ENCODE measurements around the gene MAP3K9. TPM values are rescaled to one million over a fixed set of nuclear protein-coding genes. Genes with fewer than 3 reads are reported as not detected.

Gene MAP3K9
- polyA plus RNA-seq, 1 experiment = 0.24 TPM

GRCh38 chr14:70711451-70711850, 97.9 kb downstream of the MAP3K9 start:
- H3K27ac ChIP-seq (ENCODE audit: low read depth, low read length) = no peak overlapping the region
- no peak for TF ChIP-seq CTCF (IDR thresholded peaks at IDR 0.05; ENCODE audit: low read depth, low read length)
- H3K9me3 ChIP-seq (ENCODE audit: control insufficient read depth, insufficient read depth, low read length) = no peaks in the 10 kb centered on the region
- no peak for DNase-seq (ENCODE audit: low read depth, low spot score)
- ChIA-PET POLR2A (no interaction called here), CTCF (interaction anchor here (1.0 kb wide), 1 partner anchor 89 kb away, joined by 5 read pairs; no protein-coding TSS in a partner anchor)
- no peak overlapping the region for H3K4me3 ChIP-seq (ENCODE audit: low read depth, low read length)
- H3K27me3 ChIP-seq (ENCODE audit: control insufficient read depth, insufficient read depth, low read length) = peaks cover 15% of the 10 kb centered on the region

- CTCF ChIA-PET = no interaction called here
- DNase-seq (ENCODE audit: low read depth, low spot score) = no peak
- H3K27ac ChIP-seq (ENCODE audit: low read depth, low read length) = no peak overlapping the region
- H3K27me3 ChIP-seq (ENCODE audit: control insufficient read depth, insufficient read depth, low read length) = peaks cover 15% of the 10 kb centered on the region
- TF ChIP-seq CTCF (IDR thresholded peaks at IDR 0.05; ENCODE audit: low read depth, low read length) = no peak
- no peak overlapping the region for H3K4me3 ChIP-seq (ENCODE audit: low read depth, low read length)
- POLR2A ChIA-PET = no interaction called here
- no peaks in the 10 kb centered on the region for H3K9me3 ChIP-seq (ENCODE audit: control insufficient read depth, insufficient read depth, low read length)
Observed at GRCh38 chr14:70709726-70710382, 99.5 kb downstream of the MAP3K9 start.

GRCh38 chr14:70708717-70709570, 100.4 kb downstream of the MAP3K9 start:
- peaks cover 15% of the 10 kb centered on the region for H3K27me3 ChIP-seq (ENCODE audit: control insufficient read depth, insufficient read depth, low read length)
- POLR2A ChIA-PET = no interaction called here
- DNase-seq (ENCODE audit: low read depth, low spot score) = no peak
- no peak overlapping the region for H3K4me3 ChIP-seq (ENCODE audit: low read depth, low read length)
- H3K27ac ChIP-seq (ENCODE audit: low read depth, low read length) = no peak overlapping the region
- H3K9me3 ChIP-seq (ENCODE audit: control insufficient read depth, insufficient read depth, low read length) = no peaks in the 10 kb centered on the region
- CTCF ChIA-PET = no interaction called here
- no peak for TF ChIP-seq CTCF (IDR thresholded peaks at IDR 0.05; ENCODE audit: low read depth, low read length)

- no peak for DNase-seq (ENCODE audit: low read depth, low spot score)
- ChIA-PET POLR2A (no interaction called here), CTCF (no interaction called here)
- H3K27ac ChIP-seq (ENCODE audit: low read depth, low read length) = no peak overlapping the region
- no peak for TF ChIP-seq CTCF (IDR thresholded peaks at IDR 0.05; ENCODE audit: low read depth, low read length)
- peaks cover 10% of the 10 kb centered on the region for H3K27me3 ChIP-seq (ENCODE audit: control insufficient read depth, insufficient read depth, low read length)
- H3K9me3 ChIP-seq (ENCODE audit: control insufficient read depth, insufficient read depth, low read length) = no peaks in the 10 kb centered on the region
- H3K4me3 ChIP-seq (ENCODE audit: low read depth, low read length) = no peak overlapping the region
Observed at GRCh38 chr14:70707138-70708038, 101.9 kb downstream of the MAP3K9 start.

All from AG04450 (cell line).